ENCODE results near the gene ZNF296. TPM values are rescaled to one million over a fixed set of nuclear protein-coding genes. Genes with fewer than 3 reads are reported as not detected.

ZNF296 gene
- polyA plus RNA-seq, 1 donor from 2014 or later = 1.4 TPM

- TF ChIP-seq CTCF (IDR thresholded peaks at IDR 0.05; ENCODE audit: poor library complexity, severe bottlenecking) = no peak
- TF ChIP-seq RAD21 (conservative IDR thresholded peaks at IDR 0.05) = no peak
- H4K20me1 ChIP-seq (ENCODE audit: insufficient read depth) = no peaks in the 10 kb centered on the region
- H3K9ac ChIP-seq (ENCODE audit: low read length) = no peak overlapping the region
- H2AFZ ChIP-seq (ENCODE audit: low read depth, low read length) = no peak overlapping the region
- no peaks in the 10 kb centered on the region for H3K27me3 ChIP-seq (ENCODE audit: insufficient read depth, low read depth, low read length)
- peaks cover 7% of the 10 kb centered on the region for H3F3A ChIP-seq (ENCODE audit: insufficient read depth, low read length, poor library complexity, severe bottlenecking)
- H3K27ac ChIP-seq (ENCODE audit: low read length) = no peak overlapping the region
- H3K79me2 ChIP-seq (replicated peaks; ENCODE audit: insufficient read depth, low read length) = no peaks in the 10 kb centered on the region
- no peak overlapping the region for H3K4me2 ChIP-seq (ENCODE audit: low read length)
- H3K9me2 ChIP-seq (ENCODE audit: insufficient read depth, low read length) = no peaks in the 10 kb centered on the region
- H3K9me3 ChIP-seq (ENCODE audit: low read length) = no peaks in the 10 kb centered on the region
- no peaks in the 10 kb centered on the region for H3K36me3 ChIP-seq (ENCODE audit: insufficient read depth, low read length)
- H3K4me3 ChIP-seq (ENCODE audit: low read length) = no peak overlapping the region
These were observed 11.3 kb upstream of the ZNF296 start for GRCh38 chr19:45087531-45087930.

GRCh38 chr19:45086480-45086879 is 10.2 kb upstream of the ZNF296 start:
- no peak for TF ChIP-seq CTCF (IDR thresholded peaks at IDR 0.05; ENCODE audit: poor library complexity, severe bottlenecking)
- TF ChIP-seq POLR2AphosphoS5 (IDR thresholded peaks at IDR 0.05) = no peak
- TF ChIP-seq EP300 (conservative IDR thresholded peaks at IDR 0.05; ENCODE audit: poor library complexity, severe bottlenecking) = no peak
- TF ChIP-seq REST (IDR thresholded peaks at IDR 0.05; ENCODE audit: borderline replicate concordance) = no peak
- no peak for TF ChIP-seq SMC3 (conservative IDR thresholded peaks at IDR 0.05; ENCODE audit: poor library complexity)
- no peak for TF ChIP-seq RAD21 (conservative IDR thresholded peaks at IDR 0.05)
- no peak for TF ChIP-seq MXI1 (conservative IDR thresholded peaks at IDR 0.05; ENCODE audit: poor library complexity, severe bottlenecking)
- no peak for TF ChIP-seq TAF1 (IDR thresholded peaks at IDR 0.05; ENCODE audit: low read depth)
- TF ChIP-seq EZH2 (IDR thresholded peaks at IDR 0.05; ENCODE audit: borderline replicate concordance, insufficient read depth, low read length, poor library complexity, severe bottlenecking) = no peak
- H3K27me3 ChIP-seq (ENCODE audit: insufficient read depth, low read depth, low read length) = no peaks in the 10 kb centered on the region
- no peak overlapping the region for H3K4me2 ChIP-seq (ENCODE audit: low read length)
- H3K27ac ChIP-seq (ENCODE audit: low read length) = no peak overlapping the region
- H3K4me3 ChIP-seq (ENCODE audit: low read length) = no peak overlapping the region
- no peaks in the 10 kb centered on the region for H4K20me1 ChIP-seq (ENCODE audit: insufficient read depth)
- peaks cover 3% of the 10 kb centered on the region for H3F3A ChIP-seq (ENCODE audit: insufficient read depth, low read length, poor library complexity, severe bottlenecking)
- H3K9ac ChIP-seq (ENCODE audit: low read length) = no peak overlapping the region
- H3K9me3 ChIP-seq (ENCODE audit: low read length) = no peaks in the 10 kb centered on the region
- no peaks in the 10 kb centered on the region for H3K36me3 ChIP-seq (ENCODE audit: insufficient read depth, low read length)
- H3K9me2 ChIP-seq (ENCODE audit: insufficient read depth, low read length) = no peaks in the 10 kb centered on the region
- no peaks in the 10 kb centered on the region for H3K79me2 ChIP-seq (replicated peaks; ENCODE audit: insufficient read depth, low read length)
- no peak overlapping the region for H2AFZ ChIP-seq (ENCODE audit: low read depth, low read length)

Measured in neural cell (in vitro differentiated cells).